Osteoblast (primary cell): ENCODE measurements around the gene REM1. TPM values are rescaled to one million over a fixed set of nuclear protein-coding genes. Genes with fewer than 3 reads are reported as not detected.

Experiments used
- DNase-seq: peaks from one replicate; pipeline ENCODE4 v3.0.0; 2011; ENCODE audit warnings: low spot score, mixed read lengths; ENCODE audit not compliant: insufficient read length; ENCODE audit errors: missing footprints
- H2AFZ ChIP-seq: 2 replicates; pipeline ENCODE4 v1.6.0; 2011; ENCODE audit warnings: mild to moderate bottlenecking, low read length
- H3K27ac ChIP-seq: 2 replicates; pipeline ENCODE4 v1.5.1; 2011; ENCODE audit warnings: mild to moderate bottlenecking, low read depth, low read length, moderate library complexity
- H3K27me3 ChIP-seq: 2 replicates; pipeline ENCODE4 v1.6.0; 2012; ENCODE audit warnings: mild to moderate bottlenecking, control low read depth, inconsistent platforms, low read length, moderate library complexity; ENCODE audit not compliant: insufficient read depth
- H3K36me3 ChIP-seq: 2 replicates; pipeline ENCODE4 v1.5.1; 2011; ENCODE audit warnings: mild to moderate bottlenecking, low read length, control low read depth, moderate library complexity; ENCODE audit not compliant: insufficient read depth
- H3K4me1 ChIP-seq: 2 replicates; pipeline ENCODE4 v1.5.1; 2011; ENCODE audit warnings: mild to moderate bottlenecking, low read length, control low read depth, moderate library complexity; ENCODE audit not compliant: insufficient read depth
- H3K4me2 ChIP-seq: 2 replicates; pipeline ENCODE4 v1.6.0; 2011; ENCODE audit warnings: mild to moderate bottlenecking, low read length; ENCODE audit not compliant: insufficient read depth
- H3K4me3 ChIP-seq: fragments of 200-600 bp; sonication (generic); 3 replicates; pipeline ENCODE4 v1.5.1; 2012; ENCODE audit warnings: mild to moderate bottlenecking, low read length, inconsistent platforms; ENCODE audit not compliant: insufficient read depth
- H3K79me2 ChIP-seq: 2 replicates; pipeline ENCODE4 v1.6.0; 2012; ENCODE audit warnings: mild to moderate bottlenecking, low read length, control low read depth, inconsistent platforms; ENCODE audit not compliant: insufficient read depth
- H3K9me3 ChIP-seq: 2 replicates; pipeline ENCODE4 v1.5.1; 2011; ENCODE audit warnings: low read depth, low read length, control low read depth
- H4K20me1 ChIP-seq: 2 replicates; pipeline ENCODE4 v1.6.0; 2012; ENCODE audit warnings: mild to moderate bottlenecking, low read length, control low read depth; ENCODE audit not compliant: insufficient read depth
- total RNA-seq: library from RNA; depleted of rRNA; stranded (reverse); fragments of >200 nt; gene quantifications from 2 replicates; pipeline ENCODE4 v1.2.3, GENCODE V29; 2012
- TF ChIP-seq, protein P1 (sequence below): IDR thresholded peaks from 2 replicates; pipeline ENCODE4 v1.5.1; 2011; ENCODE audit warnings: mild to moderate bottlenecking, low read depth, low read length, moderate library complexity; ENCODE audit errors: extremely low read depth

The REM1 gene
- total RNA-seq, 1 donor = not detected

DNA sequence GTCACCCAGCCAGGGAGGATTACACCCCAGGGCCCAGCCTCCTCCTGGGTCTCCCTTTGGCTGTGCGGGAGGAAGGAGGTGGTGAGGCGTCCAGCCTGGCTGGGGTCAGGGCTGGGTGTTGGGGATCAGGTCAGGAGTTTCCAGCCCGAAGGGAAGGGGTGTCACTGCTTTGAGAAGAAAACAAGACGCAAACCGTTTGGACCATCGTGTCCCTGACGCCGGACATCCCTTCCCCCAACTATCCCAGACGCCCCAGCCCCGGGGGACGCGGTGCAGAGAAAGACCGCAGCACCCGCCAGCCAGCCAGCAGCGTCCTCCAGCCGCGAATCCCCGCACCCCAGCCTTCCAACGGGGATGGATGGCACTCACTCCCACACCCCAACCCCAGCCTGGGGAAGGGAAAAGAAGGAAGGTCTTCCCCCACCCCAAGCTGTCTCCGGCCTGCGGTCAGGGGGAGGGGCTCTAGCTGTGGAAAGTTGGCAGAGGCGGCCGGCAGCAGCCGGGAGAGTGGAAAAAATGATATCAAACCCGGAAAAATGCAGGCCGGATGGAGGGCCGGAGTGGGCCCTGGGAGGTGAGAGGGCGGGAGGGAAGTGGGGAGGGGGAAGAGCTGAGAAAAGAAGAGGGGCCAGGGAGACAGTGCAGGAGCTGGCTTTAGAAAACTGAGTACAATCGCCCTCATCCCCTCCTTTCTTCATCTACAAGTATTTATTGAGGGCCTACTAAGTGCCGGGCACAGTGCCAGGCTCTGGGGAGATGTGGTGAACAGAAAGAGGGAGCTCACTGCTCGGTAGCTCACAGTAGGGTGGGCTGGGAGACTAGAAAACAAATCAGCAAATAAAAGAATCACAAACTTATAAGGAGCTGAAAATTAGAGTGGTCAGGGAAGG is 10.6 kb downstream of the REM1 start:
- Histone ChIP-seq H3K36me3 (no peaks in the 10 kb centered on the region), H3K27ac (no peak overlapping the region), H3K4me1 (peaks cover 8% of the 10 kb centered on the region), H3K4me3 (peak overlapping the region; percentile 67), H3K79me2 (no peaks in the 10 kb centered on the region), H3K27me3 (no peaks in the 10 kb centered on the region), H3K9me3 (no peaks in the 10 kb centered on the region), H2AFZ (peak overlapping the region; percentile 81), H3K4me2 (peak overlapping the region; percentile 74), H4K20me1 (no peaks in the 10 kb centered on the region)
- DNase-seq = peak; percentile 97
- TF ChIP-seq, protein P1, sequence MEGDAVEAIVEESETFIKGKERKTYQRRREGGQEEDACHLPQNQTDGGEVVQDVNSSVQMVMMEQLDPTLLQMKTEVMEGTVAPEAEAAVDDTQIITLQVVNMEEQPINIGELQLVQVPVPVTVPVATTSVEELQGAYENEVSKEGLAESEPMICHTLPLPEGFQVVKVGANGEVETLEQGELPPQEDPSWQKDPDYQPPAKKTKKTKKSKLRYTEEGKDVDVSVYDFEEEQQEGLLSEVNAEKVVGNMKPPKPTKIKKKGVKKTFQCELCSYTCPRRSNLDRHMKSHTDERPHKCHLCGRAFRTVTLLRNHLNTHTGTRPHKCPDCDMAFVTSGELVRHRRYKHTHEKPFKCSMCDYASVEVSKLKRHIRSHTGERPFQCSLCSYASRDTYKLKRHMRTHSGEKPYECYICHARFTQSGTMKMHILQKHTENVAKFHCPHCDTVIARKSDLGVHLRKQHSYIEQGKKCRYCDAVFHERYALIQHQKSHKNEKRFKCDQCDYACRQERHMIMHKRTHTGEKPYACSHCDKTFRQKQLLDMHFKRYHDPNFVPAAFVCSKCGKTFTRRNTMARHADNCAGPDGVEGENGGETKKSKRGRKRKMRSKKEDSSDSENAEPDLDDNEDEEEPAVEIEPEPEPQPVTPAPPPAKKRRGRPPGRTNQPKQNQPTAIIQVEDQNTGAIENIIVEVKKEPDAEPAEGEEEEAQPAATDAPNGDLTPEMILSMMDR = no peak

DNA sequence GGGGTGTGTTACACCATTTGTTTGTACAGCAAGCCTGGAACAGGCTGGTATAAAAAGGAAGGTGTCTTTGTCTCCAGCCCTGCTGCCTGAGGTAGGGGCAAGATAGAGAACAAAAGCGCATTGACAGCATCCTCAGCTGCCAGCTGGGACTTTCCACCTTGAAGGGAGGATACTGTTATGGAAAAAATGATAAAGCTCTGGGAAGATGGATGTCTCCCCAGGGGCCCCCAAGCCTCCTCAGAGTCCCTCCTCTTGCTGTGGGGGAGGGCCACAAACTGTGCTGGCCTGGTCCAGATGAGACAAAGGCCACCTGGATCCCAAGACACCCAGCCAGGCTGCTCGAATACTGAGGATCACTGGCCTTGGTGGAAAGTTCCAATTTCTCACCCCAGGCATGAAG is 13.0 kb downstream of the REM1 start:
- Histone ChIP-seq H3K27me3 (no peaks in the 10 kb centered on the region), H3K4me3 (no peak overlapping the region), H3K4me2 (no peak overlapping the region), H3K27ac (no peak overlapping the region), H3K79me2 (no peaks in the 10 kb centered on the region), H4K20me1 (no peaks in the 10 kb centered on the region), H3K4me1 (peaks cover 8% of the 10 kb centered on the region), H3K36me3 (no peaks in the 10 kb centered on the region), H2AFZ (no peak overlapping the region), H3K9me3 (no peaks in the 10 kb centered on the region)
- TF ChIP-seq, protein P1 = no peak
- no peak for DNase-seq

GRCh38 chr20:31489152-31489551 is 14.1 kb downstream of the REM1 start:
- TF ChIP-seq, protein P1 = no peak
- peaks cover 8% of the 10 kb centered on the region for H3K4me1 ChIP-seq
- no peak overlapping the region for H3K27ac ChIP-seq
- no peaks in the 10 kb centered on the region for H4K20me1 ChIP-seq
- H2AFZ ChIP-seq = no peak overlapping the region
- no peak overlapping the region for H3K4me3 ChIP-seq
- no peaks in the 10 kb centered on the region for H3K27me3 ChIP-seq
- no peaks in the 10 kb centered on the region for H3K36me3 ChIP-seq
- DNase-seq = no peak
- H3K4me2 ChIP-seq = no peak overlapping the region
- H3K9me3 ChIP-seq = no peaks in the 10 kb centered on the region
- H3K79me2 ChIP-seq = no peaks in the 10 kb centered on the region

DNA sequence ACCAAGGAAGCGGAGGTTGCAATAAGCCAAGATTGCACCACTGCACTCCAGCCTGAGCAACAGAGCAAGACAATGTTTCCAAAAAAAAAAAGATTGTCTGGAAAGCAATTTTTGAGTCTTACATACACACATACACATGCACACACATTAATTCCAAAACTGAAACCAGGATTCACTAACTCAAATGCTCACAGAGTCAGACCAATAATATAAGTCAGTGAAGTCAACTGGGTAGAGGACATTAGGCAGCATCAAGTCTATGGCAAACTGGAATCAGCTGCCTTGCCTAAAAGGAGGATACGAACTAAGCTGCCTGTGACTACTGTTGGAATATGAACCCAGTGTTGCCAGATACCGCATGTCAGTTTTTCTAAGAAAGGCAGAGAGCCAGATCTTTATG is 15.7 kb downstream of the REM1 start:
- Histone ChIP-seq H4K20me1 (no peaks in the 10 kb centered on the region), H3K27me3 (no peaks in the 10 kb centered on the region), H2AFZ (no peak overlapping the region), H3K9me3 (no peaks in the 10 kb centered on the region), H3K4me1 (peaks cover 5% of the 10 kb centered on the region), H3K4me2 (no peak overlapping the region), H3K4me3 (no peak overlapping the region), H3K36me3 (no peaks in the 10 kb centered on the region), H3K27ac (no peak overlapping the region), H3K79me2 (no peaks in the 10 kb centered on the region)
- TF ChIP-seq, protein P1 = no peak
- no peak for DNase-seq
